ENCODE measurements around the gene MMP24. TPM values are rescaled to one million over a fixed set of nuclear protein-coding genes. Genes with fewer than 3 reads are reported as not detected.
"Not testable (repeated sequence)": the region's sequence is repeated elsewhere in the genome, so short reads cannot be mapped to it uniquely, and the experiment has no call there.

Gene MMP24
- polyA plus RNA-seq, 1 donor from 2014 or later: 0.09 TPM

DNA sequence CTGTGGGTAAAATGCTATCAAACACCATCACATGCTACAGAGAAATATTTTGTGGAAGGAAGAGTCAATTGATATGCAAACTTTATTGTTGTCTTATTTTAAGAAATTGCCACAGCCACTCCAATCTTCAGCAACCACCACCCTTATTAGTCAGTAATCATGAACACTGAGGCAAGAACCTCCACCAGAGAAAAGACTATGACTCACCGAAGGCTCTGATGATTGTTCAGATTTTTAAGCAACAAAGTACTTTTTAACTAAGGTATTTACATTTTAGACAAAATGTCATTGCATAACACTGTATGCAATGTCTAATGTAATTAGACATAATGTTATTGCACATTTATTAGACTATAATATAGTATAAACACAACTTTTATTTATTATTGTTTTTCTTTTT, 26.2 kb upstream of the MMP24 start:
- Mint-ChIP-seq H3K9me3 (peaks cover 2 to 18% (median 9%) of the 10 kb centered on the region in 3 donors), H3K27me3 (no peaks in the 10 kb centered on the region), H3K36me3 (peaks cover 10% of the 10 kb centered on the region), H3K27ac (no peak overlapping the region), H3K4me3 (no peak overlapping the region), H3K4me1 (no peaks in the 10 kb centered on the region)

DNA sequence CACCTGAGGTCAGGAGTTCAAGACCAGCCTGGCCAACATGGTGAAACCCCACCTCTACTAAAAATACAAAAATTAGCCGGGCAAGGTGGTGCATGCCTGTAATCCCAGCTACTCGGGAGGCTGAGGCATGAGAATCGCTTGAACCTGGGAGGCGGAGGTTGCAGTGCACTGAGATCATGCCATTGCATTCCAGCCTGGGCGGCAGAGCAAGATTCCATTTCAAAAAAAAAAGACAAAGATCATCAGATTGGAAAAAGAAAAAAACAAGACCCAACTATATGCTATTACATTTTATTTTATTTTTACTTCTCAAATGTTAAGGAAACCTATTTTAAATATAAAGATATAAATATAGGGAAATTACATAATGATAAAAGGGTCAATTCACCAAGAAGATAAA, 25.0 kb upstream of the MMP24 start:
- not testable (repeated sequence) for H3K4me3 Mint-ChIP-seq, H3K4me1 Mint-ChIP-seq, H3K27ac Mint-ChIP-seq, H3K36me3 Mint-ChIP-seq, H3K27me3 Mint-ChIP-seq
- peaks cover 2 to 16% (median 7%) of the 10 kb centered on the region in 3 donors for H3K9me3 Mint-ChIP-seq

DNA sequence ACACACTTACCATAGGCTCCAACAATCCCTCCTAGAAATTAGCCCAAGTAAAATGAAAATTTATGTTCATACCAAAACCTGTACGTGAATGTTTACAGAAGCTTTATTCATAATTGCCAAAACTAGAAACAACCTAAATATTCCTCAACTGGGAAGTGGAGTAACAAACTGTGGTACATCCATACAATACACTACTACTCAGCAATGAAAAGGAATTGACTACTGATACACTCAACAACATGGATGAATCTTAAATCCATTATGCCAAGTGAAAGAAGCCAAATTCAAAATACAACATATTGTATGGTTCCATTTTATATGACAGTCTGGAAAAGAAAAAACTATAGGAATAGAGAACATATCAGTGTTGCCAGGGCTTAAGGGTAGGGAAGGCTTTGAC, 19.7 kb upstream of the MMP24 start:
- Mint-ChIP-seq H3K36me3 (no peaks in the 10 kb centered on the region), H3K27ac (no peak overlapping the region), H3K4me3 (no peak overlapping the region), H3K27me3 (no peaks in the 10 kb centered on the region), H3K9me3 (no peaks in the 10 kb centered on the region), H3K4me1 (no peaks in the 10 kb centered on the region)

DNA sequence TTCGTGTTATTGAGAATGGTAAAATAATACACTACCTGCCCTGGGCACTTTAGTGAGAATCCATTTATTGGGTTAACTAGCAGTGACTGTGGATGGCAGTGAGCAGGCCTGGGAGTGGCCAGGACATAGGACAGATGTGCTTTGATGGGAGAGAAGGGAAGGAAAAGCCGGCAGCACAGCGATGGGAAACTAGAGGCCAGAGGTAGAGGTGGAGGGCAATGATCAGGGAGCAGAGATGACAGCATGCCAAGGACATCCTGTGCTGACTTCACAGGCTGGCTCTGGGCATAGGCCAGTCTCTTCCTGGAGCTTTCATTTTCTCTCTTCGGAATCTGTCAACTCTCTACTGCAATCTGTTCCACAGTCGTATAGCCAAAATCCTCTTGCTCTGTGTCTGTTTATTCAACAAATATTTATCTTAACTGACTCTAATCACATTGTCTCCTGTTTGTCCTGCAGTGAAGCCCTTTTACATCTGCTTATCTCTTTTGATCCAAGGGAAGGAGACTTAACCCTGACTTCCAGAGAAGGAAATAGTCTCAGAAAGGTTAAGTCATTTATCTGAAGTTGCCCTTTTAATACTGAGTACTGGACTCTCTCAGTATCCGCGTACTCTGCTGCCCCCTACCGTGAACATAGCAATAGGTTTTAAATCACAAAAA, 18.4 kb upstream of the MMP24 start:
- no peaks in the 10 kb centered on the region for H3K9me3 Mint-ChIP-seq
- no peaks in the 10 kb centered on the region for H3K4me1 Mint-ChIP-seq
- H3K27ac Mint-ChIP-seq: no peak overlapping the region
- H3K27me3 Mint-ChIP-seq: no peaks in the 10 kb centered on the region
- peaks cover 2% of the 10 kb centered on the region for H3K36me3 Mint-ChIP-seq
- no peak overlapping the region for H3K4me3 Mint-ChIP-seq

DNA sequence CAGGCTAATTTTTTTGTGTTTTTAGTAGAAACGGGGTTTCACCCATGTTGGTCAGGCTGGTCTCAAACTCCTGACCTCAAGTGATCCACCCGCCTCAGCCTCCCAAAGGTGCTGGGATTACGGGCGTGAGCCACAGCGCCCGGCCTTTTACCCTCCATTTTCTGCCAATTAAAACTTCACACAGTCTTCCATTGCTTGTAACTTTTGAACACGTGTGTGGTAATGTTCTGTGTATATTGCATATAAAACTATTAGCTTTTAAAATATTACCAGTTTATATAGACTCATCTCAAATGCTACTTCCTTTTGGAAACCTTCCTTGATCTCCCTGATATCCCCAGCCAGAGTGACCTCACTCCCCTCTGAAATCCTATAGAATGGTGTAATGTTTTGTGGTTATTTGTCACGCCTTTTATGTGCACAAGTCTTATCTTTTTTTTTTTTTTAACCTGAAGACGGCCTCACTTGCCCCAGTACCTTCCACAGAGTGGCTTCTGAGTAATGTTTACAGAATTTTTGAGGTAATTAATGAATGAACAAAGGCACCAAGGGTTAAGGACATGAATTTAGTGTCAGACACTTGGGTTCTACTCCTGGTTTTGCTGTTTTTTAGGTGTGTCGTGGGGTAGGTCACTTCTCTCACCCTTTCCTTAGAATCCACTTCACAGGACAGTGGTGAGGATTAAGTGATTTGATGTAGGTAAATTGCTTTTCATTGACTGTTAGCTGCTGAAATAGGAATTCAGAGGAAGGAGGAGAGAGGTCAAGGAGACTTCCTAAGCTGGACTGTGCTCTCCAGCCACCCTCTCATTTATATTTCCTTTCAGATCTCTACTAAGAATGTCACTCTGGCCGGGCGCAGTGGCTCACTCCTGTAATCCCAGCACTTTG, 11.2 kb upstream of the MMP24 start:
- no peak overlapping the region for H3K4me3 Mint-ChIP-seq
- no peaks in the 10 kb centered on the region for H3K27me3 Mint-ChIP-seq
- peaks cover 0 to 1% (median 0%) of the 10 kb centered on the region in 3 donors for H3K4me1 Mint-ChIP-seq
- H3K36me3 Mint-ChIP-seq: peaks cover 22% of the 10 kb centered on the region
- no peaks in the 10 kb centered on the region for H3K9me3 Mint-ChIP-seq
- H3K27ac Mint-ChIP-seq: no peak overlapping the region

DNA sequence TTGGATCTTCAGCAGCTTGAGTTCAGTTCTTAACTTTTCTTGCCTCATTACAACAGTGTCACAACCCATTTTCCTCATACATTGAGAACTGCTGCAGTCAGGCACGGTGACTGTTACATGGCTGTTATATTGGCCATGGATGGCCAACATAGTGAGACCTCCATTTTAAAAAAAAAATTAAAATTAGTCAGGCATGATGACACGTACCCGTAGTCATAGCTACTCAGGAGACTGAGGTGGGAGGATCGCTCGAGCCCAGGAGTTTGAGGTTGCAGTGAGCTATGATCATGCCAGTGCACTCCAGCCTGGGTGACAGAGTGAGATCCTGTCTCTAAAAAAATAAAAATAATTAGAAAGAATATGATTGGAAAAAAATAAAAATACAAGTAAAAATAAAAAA, 9.9 kb upstream of the MMP24 start:
- H3K4me3 Mint-ChIP-seq: no peak overlapping the region
- peaks cover 22% of the 10 kb centered on the region for H3K36me3 Mint-ChIP-seq
- no peak overlapping the region for H3K27ac Mint-ChIP-seq
- peaks cover 0 to 1% (median 0%) of the 10 kb centered on the region in 3 donors for H3K4me1 Mint-ChIP-seq
- H3K9me3 Mint-ChIP-seq: peaks cover 0 to 2% (median 0%) of the 10 kb centered on the region in 3 donors
- no peaks in the 10 kb centered on the region for H3K27me3 Mint-ChIP-seq

DNA sequence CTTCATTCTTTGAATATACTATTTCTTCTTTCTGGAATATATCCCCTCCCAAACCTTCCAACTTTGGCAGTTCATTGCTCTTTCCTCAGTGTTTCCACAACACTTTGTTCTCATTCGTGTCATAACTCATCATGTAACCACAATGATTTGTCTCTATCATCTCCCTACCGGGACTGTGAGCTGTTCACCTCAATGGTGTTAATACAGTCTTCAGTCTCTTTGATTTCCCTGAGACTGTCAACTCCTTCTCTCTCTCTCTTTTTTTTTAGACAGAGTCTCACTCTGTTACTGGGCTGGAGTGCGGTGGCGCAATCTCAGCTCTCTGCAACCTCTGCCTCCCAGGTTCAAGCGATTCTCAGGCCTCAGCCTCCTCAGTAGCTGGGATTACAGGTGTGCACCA, 2.5 kb upstream of the MMP24 start:
- H3K27me3 Mint-ChIP-seq: peaks cover 24% of the 10 kb centered on the region

DNA sequence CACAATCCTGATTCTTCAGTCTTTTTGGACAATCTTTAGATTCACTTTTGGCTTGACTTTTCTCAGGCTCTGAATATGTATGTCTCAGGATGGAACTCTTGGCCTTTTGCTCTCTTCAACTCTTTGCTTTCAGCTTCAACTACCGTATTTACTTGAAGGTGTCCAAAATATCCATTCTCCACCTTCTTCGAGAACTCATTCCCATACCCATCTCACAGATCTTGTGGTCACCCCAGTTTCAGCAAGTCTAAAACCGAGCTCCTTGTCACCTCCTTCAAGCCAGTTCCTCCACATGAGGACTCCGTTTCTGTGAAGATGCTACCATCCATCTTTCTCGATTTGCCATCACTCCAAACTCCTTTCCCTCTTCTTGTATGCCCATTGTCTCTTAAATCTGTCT, 2.0 kb upstream of the MMP24 start:
- Mint-ChIP-seq H3K27me3 (peaks cover 30% of the 10 kb centered on the region), H3K9me3 (peaks cover 0 to 4% (median 0%) of the 10 kb centered on the region in 3 donors), H3K36me3 (peaks cover 7% of the 10 kb centered on the region), H3K4me3 (no peak overlapping the region), H3K27ac (no peak overlapping the region), H3K4me1 (peaks cover 4 to 6% (median 4%) of the 10 kb centered on the region in 3 donors)

More for the DNA sequence above, 2.5 kb upstream of the MMP24 start:
- Mint-ChIP-seq H3K4me1 (peaks cover 4 to 6% (median 4%) of the 10 kb centered on the region in 3 donors), H3K4me3 (no peak overlapping the region), H3K9me3 (peaks cover 0 to 2% (median 0%) of the 10 kb centered on the region in 3 donors), H3K27ac (no peak overlapping the region), H3K36me3 (peaks cover 11% of the 10 kb centered on the region)

DNA sequence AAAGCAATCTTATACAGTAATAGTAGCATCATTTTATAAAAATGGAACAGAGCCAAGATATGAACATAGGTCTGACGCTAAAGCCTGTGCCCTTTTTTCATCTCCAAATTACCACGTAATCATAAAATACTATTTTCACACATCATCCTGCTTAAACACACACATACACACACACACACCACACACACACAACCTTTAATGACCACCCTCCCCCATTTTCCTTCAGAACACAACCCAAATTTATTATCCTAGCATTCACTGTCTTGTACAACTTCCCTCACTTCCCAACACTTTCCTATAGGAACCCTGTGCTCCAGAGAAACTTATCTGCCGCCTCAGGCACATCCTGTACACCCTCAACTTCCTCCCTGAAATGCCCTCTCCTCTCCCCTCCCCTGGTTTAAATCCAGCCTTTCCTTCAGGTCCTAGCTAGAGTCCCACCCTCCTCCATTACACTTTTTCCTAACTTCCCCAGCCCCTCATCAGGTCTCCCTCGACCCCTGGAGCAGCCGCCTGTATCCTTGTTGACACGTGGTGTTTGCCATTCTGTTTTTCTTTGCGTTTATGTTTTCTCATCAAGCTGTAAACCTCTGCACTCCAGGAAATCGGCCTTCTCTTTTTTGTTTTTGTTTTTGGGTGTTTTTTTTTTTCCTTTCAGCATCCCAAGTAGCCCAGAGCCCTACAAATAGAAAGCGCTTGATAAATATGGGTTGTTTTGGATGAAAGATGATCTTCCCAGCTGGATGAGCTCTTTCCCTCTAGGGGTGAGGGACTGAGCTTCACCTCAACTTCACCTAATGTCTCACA, 968 bp upstream of the MMP24 start:
- H3K9me3 Mint-ChIP-seq: peaks cover 0 to 4% (median 0%) of the 10 kb centered on the region in 3 donors
- no peak overlapping the region for H3K27ac Mint-ChIP-seq
- H3K4me1 Mint-ChIP-seq: peaks cover 4 to 6% (median 4%) of the 10 kb centered on the region in 3 donors
- H3K36me3 Mint-ChIP-seq: peaks cover 7% of the 10 kb centered on the region
- peak overlapping the region in 3 of 4 donors; percentile 52 to 86 (median 85) for H3K4me3 Mint-ChIP-seq
- H3K27me3 Mint-ChIP-seq: peaks cover 31% of the 10 kb centered on the region

DNA sequence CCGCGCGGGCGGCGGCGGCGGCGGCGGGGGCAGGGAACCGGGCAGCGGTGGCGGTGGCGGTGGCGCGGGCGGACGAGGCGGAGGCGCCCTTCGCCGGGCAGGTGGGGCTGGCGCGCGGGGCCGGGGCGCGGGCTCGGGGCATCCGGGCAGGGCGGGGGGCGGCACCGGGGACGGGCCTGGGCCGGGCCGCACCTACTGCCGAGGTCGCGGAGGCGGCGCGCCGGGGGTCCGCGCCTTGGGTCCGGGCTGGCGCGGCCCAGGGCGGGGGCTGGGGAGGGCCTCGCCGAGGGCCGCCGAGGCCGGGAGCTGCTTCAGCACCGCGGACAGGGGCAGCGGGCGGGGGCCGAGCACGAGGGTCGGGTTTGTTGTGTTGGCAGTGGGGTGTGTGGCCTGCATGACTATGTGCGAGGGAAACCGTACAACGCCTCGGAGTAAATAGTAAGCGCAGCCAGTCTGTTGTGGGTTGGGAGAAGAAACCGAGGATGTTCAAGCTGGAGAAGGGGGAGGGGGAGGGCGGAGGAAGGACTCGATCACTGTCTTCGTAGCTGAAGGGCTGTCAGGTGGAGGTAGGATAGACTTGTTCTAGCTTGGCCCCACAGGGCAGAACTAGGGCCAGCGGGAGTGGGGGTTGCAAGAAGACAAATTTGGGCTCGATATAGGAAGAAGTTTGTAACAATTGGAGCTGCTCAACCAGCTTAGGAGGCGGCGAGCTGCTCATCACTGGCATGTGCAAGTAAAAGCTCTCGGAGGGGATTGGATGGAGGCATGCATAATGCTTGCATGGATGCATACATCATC, 593 bp downstream of the MMP24 start:
- peaks cover 7% of the 10 kb centered on the region for H3K36me3 Mint-ChIP-seq
- peaks cover 0 to 2% (median 0%) of the 10 kb centered on the region in 3 donors for H3K9me3 Mint-ChIP-seq
- peaks cover 35% of the 10 kb centered on the region for H3K27me3 Mint-ChIP-seq
- H3K4me1 Mint-ChIP-seq: peaks cover 4 to 6% (median 4%) of the 10 kb centered on the region in 3 donors
- H3K27ac Mint-ChIP-seq: no peak overlapping the region
- peak overlapping the region; percentile 31 to 88 (median 72) for H3K4me3 Mint-ChIP-seq

DNA sequence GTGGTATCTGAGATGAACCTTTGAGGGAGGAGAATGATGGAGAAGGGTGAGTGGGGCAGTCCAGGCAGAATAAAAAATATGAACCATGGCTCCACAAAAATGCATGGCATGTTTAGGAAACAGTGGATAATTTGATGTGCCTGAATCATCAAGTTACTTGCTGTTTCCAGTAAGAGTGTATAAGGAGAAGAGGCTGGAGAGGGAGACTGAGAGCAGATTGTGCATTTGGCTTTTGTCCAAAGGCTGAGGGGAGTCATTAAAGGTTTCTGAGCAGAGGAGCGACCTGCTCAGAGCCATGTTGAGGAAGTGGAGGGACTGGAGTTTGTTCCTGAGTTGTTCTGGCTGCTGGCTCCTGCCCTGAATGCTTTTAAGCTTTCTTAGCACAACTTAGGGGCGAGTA, 6.1 kb downstream of the MMP24 start:
- Mint-ChIP-seq H3K4me1 (peaks cover 0 to 4% (median 1%) of the 10 kb centered on the region in 3 donors), H3K9me3 (peaks cover 0 to 2% (median 0%) of the 10 kb centered on the region in 3 donors), H3K27me3 (peaks cover 21% of the 10 kb centered on the region), H3K36me3 (peaks cover 11% of the 10 kb centered on the region), H3K27ac (no peak overlapping the region), H3K4me3 (no peak overlapping the region)

DNA sequence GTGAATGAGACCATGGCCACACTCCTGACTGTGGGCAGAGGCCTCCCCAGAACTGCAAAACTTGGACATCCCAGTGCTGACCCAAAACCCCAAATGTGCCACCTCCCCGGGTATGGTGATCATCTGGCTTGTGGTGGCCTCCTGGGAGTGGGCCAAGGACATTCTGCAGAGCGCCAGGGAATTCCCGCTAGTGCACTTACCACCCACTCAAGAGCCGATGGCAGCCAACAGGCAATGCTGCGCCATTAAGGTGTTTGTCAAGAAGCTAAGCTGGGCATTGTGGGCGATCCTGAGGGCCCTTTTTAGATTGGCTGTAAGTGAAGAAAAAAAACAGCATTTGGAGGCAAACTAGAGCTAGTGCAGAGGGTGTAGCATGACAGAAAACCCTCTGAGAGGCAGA, 9.4 kb downstream of the MMP24 start:
- Mint-ChIP-seq H3K27me3 (peaks cover 6% of the 10 kb centered on the region), H3K9me3 (no peaks in the 10 kb centered on the region), H3K4me3 (no peak overlapping the region), H3K27ac (no peak overlapping the region), H3K4me1 (peaks cover 0 to 3% (median 1%) of the 10 kb centered on the region in 3 donors), H3K36me3 (peaks cover 15% of the 10 kb centered on the region)

DNA sequence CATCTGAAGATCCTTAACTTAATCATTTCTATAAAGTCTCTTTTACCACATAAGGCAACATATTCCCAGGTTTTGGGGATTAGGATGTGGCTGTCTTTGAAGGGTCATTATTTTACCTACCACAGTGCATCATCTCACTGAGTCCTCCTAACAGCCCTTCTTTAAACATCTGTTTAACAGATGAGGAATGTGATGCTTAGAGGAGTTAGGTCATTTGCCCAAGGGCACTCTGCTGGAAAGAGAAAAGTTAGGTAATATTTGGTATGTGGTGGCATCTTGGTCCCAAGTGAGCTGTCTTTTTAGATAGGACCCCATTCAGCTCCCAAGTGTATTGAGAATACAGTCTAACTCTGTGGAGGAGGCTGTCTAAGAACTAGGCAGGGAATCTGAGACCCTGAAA, 11.0 kb downstream of the MMP24 start:
- peaks cover 6% of the 10 kb centered on the region for H3K27me3 Mint-ChIP-seq
- H3K9me3 Mint-ChIP-seq: no peaks in the 10 kb centered on the region
- H3K36me3 Mint-ChIP-seq: peaks cover 12% of the 10 kb centered on the region
- H3K4me1 Mint-ChIP-seq: peaks cover 0 to 3% (median 1%) of the 10 kb centered on the region in 3 donors
- H3K4me3 Mint-ChIP-seq: no peak overlapping the region
- no peak overlapping the region for H3K27ac Mint-ChIP-seq

DNA sequence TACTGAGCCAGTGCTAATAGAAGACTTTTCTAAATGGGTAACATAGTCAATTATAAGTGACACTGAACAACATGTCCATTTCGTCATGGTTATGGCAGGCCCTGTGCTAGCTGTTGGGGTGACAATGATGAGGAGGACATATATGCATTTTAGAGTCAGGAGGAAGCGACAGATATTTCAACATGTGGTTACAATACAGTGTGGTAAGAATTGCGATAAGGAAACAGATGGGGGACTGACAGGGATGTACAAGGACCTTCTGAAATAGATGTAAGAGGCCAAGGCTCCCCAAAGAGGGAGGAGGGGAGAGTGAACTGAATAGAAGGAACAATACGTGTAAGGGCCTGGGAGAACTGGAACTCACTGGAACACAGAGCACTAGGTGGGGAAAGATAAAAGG, 11.7 kb downstream of the MMP24 start:
- Mint-ChIP-seq H3K27me3 (peaks cover 3% of the 10 kb centered on the region), H3K4me1 (peaks cover 0 to 3% (median 1%) of the 10 kb centered on the region in 3 donors), H3K27ac (no peak overlapping the region), H3K4me3 (no peak overlapping the region), H3K36me3 (peaks cover 11% of the 10 kb centered on the region), H3K9me3 (no peaks in the 10 kb centered on the region)
